Activated naive CD4-positive, alpha-beta T cell treated with anti-CD3 and anti-CD28 coated beads for 36 hours (primary cell): ENCODE results near the gene FAM120B. TPM values are rescaled to one million over a fixed set of nuclear protein-coding genes. Genes with fewer than 3 reads are reported as not detected.

Source experiments
- CTCF ChIA-PET: fragments of 350-600 bp; sonication (Branson Sonifier 250); formaldehyde crosslinking; loops from one replicate; lab custom pipeline; 2021; ENCODE audit warnings: antibody characterized with exemption; lab: Charles Lee
- DNase-seq: peaks from one replicate; pipeline ENCODE4 v3.0.0-alpha.2; 2020
- H3K27ac Mint-ChIP-seq: one replicate; pipeline ENCODE4 v1.8.0; 2021; ENCODE audit warnings: mild to moderate bottlenecking, mixed read lengths
- H3K27me3 Mint-ChIP-seq: one replicate; pipeline ENCODE4 v1.8.0; 2021; ENCODE audit warnings: low read depth, mixed read lengths
- H3K36me3 Mint-ChIP-seq: one replicate; pipeline ENCODE4 v1.8.0; 2021; ENCODE audit warnings: low read depth, mixed read lengths
- H3K4me1 Mint-ChIP-seq: one replicate; pipeline ENCODE4 v1.8.0; 2021; ENCODE audit warnings: low read depth, mixed read lengths
- H3K4me3 Mint-ChIP-seq: one replicate; pipeline ENCODE4 v1.8.0; 2021; ENCODE audit warnings: mild to moderate bottlenecking, moderate library complexity, mixed read lengths
- H3K9me3 Mint-ChIP-seq: one replicate; pipeline ENCODE4 v1.8.0; 2021; ENCODE audit warnings: mixed read lengths
- intact Hi-C: fragments of 100-400 bp; cut with micrococcal nuclease; formaldehyde crosslinking; loops from one replicate; pipeline ENCODE4 v1.15.1; 2023
- total RNA-seq, 2 experiments: library from RNA; stranded (reverse); gene quantifications; one replicate each; pipeline ENCODE4 v1.2.3, GENCODE V29; 2021

The FAM120B gene
- total RNA-seq, 2 experiments from 2014 or later = 15.5 to 16.1 TPM

DNA sequence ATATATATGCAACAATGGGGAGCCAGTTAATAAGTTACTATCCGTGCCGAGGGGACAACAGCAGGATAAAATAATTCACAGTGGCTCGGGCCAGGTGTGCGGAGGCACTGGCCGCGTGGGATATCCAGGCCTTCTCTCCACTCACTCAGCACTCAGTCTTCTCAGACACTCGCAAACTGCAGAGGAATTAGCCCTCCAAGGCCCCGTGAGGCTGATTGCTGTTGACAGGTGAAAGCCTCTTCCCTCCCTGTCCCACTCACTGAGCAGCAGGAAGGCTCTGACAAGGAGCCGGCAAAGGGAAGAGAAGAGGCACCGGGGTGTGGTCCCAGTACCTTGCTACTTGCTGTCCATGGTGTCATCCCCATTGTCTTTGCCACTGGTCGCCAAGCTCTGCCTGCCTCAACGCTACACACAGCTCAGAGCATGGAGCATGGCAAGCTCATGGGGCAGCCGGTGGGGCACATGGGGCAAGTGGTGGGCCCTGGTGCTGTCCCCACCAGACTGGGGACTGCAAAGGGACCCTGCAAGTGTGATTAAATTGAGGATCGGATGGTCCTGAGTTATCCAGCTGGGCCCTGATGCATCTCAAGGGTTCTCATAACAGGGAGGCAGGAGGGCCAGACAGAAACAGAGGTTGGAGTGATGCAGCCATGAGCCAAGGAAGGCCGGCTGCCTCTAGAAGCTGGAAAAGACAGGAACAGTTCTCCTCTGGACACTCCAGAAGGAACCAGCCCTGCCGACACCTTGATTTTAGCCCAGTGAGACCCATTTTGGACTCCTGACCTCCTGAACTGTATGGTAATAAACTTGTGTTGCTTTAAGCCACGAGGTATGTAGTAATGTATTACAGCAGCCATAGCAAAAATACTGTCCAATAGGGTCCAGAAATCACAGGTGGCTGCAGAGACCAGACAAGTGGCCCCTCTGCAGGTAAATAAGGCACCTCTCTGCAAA is 126.9 kb downstream of the FAM120B start:
- intact Hi-C loops = no loop called here

DNA sequence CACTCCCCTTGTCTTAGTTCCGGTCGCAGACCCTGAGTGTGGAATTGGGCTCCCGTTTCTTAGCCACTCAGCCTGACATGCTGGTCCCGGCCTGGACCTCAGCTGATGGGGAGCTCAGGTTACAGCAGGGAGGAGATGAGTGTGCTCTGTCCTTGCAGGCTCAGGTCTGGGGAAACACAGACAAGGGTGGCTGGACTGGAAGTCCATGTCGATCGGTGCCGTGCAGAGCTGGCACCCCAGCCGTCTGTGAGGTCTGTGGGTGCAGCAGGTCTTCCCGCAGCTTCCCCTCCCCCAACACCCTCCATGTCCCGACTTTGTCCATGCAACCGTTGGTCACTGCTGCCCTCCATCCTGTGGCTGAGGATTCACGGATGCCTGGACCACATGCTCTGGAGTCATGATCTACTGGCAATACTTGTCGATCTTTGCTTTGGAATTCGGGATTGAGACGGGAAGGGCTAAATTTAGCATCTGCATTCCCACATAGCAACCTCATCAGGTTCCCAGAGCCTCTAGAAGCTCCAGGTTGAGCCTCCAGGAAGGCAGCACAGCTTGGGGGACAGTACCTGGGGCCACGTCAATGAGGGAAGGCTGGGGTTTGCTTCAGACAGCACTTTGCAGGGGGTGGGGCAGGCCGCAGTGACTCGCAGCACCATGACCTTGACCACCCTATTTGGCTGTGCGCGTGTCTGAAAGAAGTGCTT is 127.7 kb downstream of the FAM120B start:
- H3K9me3 Mint-ChIP-seq = peaks cover 4% of the 10 kb centered on the region
- H3K4me1 Mint-ChIP-seq = peaks cover 5% of the 10 kb centered on the region
- DNase-seq = no peak
- no peak overlapping the region for H3K27ac Mint-ChIP-seq
- H3K4me3 Mint-ChIP-seq = no peak overlapping the region
- H3K27me3 Mint-ChIP-seq = no peaks in the 10 kb centered on the region
- intact Hi-C loops = no loop called here
- H3K36me3 Mint-ChIP-seq = no peaks in the 10 kb centered on the region
- CTCF ChIA-PET = no interaction called here

More for the DNA sequence above, 126.9 kb downstream of the FAM120B start:
- Mint-ChIP-seq H3K27ac (no peak overlapping the region), H3K4me3 (no peak overlapping the region), H3K27me3 (no peaks in the 10 kb centered on the region), H3K9me3 (peaks cover 4% of the 10 kb centered on the region), H3K4me1 (peaks cover 5% of the 10 kb centered on the region), H3K36me3 (no peaks in the 10 kb centered on the region)
- no peak for DNase-seq
- CTCF ChIA-PET = no interaction called here

DNA sequence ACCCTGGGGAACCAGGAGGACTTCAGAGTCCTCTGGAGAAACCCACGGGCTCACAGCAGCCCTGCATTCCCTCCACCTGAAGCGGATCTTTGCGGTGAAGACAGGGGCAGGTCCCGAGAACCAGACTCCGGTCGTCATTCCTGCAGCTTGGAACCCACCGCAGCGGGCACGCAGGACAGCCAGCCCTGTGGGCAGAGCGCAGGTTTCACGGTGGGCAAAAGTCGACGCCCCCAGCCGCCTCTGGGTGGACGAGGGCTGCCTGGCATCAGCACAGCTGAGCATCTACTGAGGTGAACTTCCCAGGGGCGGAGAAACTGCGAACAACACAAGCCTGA is 128.2 kb downstream of the FAM120B start:
- intact Hi-C loops = no loop called here
- peaks cover 4% of the 10 kb centered on the region for H3K9me3 Mint-ChIP-seq
- peaks cover 5% of the 10 kb centered on the region for H3K4me1 Mint-ChIP-seq
- H3K4me3 Mint-ChIP-seq = no peak overlapping the region
- DNase-seq = no peak
- no peak overlapping the region for H3K27ac Mint-ChIP-seq
- no peaks in the 10 kb centered on the region for H3K36me3 Mint-ChIP-seq
- CTCF ChIA-PET = no interaction called here
- no peaks in the 10 kb centered on the region for H3K27me3 Mint-ChIP-seq

DNA sequence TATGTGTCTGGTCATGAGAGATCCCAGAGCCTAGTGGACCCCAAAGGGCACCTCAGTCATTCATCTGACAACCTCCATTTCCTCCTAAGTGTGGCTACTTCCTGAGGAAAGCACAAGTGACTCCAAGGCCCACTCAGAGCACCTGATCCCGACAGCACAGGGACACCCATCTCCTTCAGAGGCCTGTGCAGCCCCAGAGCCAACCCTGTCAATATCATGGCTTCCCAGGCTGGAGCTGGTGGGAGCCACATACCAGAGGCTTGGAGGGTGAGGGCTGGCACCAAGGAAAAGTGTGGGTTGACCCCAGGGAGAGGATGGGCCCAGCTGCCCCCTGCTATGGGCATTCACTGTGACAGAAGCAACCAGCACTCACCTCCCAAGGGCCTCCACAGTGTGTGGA is 129.2 kb downstream of the FAM120B start:
- no peak for DNase-seq
- Mint-ChIP-seq H3K27ac (no peak overlapping the region), H3K36me3 (no peaks in the 10 kb centered on the region), H3K27me3 (no peaks in the 10 kb centered on the region), H3K9me3 (peaks cover 4% of the 10 kb centered on the region), H3K4me3 (no peak overlapping the region), H3K4me1 (peaks cover 5% of the 10 kb centered on the region)
- CTCF ChIA-PET = no interaction called here
- intact Hi-C loops = no loop called here

DNA sequence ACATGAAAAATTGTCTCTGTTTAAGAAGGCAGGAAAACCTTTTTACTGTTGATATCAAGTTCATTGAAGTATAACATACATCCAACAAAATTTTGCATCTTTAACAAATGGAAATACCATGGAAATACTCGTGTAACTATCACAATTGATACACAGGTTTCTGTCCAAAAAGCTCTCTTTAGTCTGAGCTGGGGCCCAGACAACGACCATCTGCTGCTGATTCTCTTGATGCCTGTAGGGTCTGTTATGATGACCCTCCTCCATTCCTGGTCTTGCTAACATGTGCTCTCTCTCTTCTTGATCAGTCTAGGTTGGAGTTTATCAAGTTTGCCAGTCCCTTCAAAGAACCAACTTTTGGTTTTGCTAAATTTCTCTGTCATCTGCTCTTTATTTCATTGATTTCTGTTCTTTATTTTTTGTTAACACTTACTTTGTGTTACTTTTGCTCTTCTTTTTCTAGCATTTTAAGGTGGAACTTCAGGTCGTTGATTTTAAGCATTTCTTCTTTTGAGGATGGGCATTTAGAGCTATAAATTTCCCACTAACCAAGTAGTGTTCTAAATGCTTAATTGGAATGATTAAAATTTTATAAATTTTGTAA is 129.8 kb downstream of the FAM120B start:
- DNase-seq = no peak
- intact Hi-C loops = no loop called here
- Mint-ChIP-seq H3K4me1 (peaks cover 5% of the 10 kb centered on the region), H3K27me3 (no peaks in the 10 kb centered on the region), H3K4me3 (no peak overlapping the region), H3K27ac (no peak overlapping the region), H3K9me3 (peaks cover 4% of the 10 kb centered on the region), H3K36me3 (no peaks in the 10 kb centered on the region)
- CTCF ChIA-PET = no interaction called here

DNA sequence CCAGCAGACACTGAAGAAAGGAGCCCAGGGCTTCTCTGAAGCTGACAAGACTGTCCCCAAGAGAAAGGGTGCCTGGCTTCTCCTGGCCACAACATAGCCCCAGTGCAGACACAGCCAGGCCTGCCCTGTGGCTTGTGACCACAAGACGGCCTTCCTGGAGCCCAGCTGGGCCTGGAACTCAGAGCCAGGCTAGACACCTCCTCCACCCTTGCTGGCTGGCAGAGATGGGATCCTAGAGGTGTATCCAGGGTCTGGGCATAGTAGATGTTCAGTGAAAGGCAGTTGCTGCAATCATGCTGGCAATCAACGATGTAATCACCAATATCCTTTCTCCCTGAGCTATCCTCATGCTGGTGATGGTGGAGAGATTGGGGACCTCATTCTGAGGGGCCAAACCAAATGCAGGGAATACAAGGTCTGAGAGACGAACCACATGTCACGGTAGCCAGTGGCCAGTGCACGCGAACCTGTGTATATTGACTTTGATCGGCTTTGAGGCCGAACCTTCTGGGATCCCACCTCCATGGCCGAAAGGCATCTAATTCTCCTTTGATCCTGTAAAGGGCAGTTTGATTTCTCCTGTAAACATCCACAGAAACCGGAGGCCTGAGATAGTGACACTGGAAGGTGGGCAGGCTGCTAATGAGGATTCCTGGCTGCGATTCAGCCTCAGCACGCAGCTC is 131.3 kb downstream of the FAM120B start:
- CTCF ChIA-PET = no interaction called here
- Mint-ChIP-seq H3K27ac (no peak overlapping the region), H3K36me3 (no peaks in the 10 kb centered on the region), H3K4me3 (no peak overlapping the region), H3K9me3 (peaks cover 4% of the 10 kb centered on the region), H3K4me1 (peaks cover 5% of the 10 kb centered on the region), H3K27me3 (no peaks in the 10 kb centered on the region)
- intact Hi-C loops = no loop called here
- DNase-seq = no peak

DNA sequence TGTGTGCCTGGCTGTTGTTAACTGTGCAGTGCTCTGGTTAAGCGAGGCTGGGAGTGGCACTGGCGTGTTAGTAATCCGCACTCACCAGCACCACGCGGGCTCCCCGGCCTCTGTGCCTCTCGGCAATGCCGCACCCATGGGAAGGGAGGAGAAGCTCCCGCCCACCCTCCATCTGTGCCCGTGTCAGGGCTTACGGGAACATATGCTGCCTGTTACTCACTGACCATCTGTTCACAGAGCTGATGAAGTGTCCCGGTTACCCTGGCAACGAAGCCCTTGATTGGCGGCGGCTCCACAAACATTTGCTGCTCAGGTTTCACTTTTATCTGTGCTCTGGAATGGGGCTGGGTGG is 131.8 kb downstream of the FAM120B start:
- Mint-ChIP-seq H3K27me3 (no peaks in the 10 kb centered on the region), H3K9me3 (peaks cover 4% of the 10 kb centered on the region), H3K27ac (no peak overlapping the region), H3K36me3 (no peaks in the 10 kb centered on the region), H3K4me3 (no peak overlapping the region), H3K4me1 (peaks cover 5% of the 10 kb centered on the region)
- CTCF ChIA-PET = no interaction called here
- intact Hi-C loops = no loop called here
- peak; percentile 67 for DNase-seq

DNA sequence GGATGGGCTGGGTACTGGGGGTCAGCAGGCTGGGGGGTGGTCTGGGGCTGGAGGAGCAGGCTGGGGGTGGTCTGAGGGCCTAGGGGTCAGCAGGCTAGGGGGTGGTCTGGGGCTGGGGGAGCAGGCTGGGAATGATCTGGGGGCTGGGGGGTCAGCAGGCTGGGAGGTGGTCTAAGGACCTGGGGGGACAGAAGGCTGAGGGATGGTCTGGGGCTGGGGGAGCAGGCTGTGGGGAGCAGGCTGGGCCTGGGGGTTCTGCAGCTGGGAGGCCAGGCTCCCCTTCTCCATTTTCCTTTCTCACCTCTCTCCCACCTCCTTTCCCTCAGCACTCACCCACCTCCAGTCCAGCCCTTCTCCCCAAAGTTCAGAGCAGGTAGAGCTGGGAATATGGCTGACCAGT is 132.3 kb downstream of the FAM120B start:
- no peaks in the 10 kb centered on the region for H3K27me3 Mint-ChIP-seq
- CTCF ChIA-PET = no interaction called here
- H3K4me1 Mint-ChIP-seq = peaks cover 5% of the 10 kb centered on the region
- H3K36me3 Mint-ChIP-seq = no peaks in the 10 kb centered on the region
- no peak for DNase-seq
- H3K27ac Mint-ChIP-seq = no peak overlapping the region
- peaks cover 4% of the 10 kb centered on the region for H3K9me3 Mint-ChIP-seq
- intact Hi-C loops = no loop called here
- no peak overlapping the region for H3K4me3 Mint-ChIP-seq

DNA sequence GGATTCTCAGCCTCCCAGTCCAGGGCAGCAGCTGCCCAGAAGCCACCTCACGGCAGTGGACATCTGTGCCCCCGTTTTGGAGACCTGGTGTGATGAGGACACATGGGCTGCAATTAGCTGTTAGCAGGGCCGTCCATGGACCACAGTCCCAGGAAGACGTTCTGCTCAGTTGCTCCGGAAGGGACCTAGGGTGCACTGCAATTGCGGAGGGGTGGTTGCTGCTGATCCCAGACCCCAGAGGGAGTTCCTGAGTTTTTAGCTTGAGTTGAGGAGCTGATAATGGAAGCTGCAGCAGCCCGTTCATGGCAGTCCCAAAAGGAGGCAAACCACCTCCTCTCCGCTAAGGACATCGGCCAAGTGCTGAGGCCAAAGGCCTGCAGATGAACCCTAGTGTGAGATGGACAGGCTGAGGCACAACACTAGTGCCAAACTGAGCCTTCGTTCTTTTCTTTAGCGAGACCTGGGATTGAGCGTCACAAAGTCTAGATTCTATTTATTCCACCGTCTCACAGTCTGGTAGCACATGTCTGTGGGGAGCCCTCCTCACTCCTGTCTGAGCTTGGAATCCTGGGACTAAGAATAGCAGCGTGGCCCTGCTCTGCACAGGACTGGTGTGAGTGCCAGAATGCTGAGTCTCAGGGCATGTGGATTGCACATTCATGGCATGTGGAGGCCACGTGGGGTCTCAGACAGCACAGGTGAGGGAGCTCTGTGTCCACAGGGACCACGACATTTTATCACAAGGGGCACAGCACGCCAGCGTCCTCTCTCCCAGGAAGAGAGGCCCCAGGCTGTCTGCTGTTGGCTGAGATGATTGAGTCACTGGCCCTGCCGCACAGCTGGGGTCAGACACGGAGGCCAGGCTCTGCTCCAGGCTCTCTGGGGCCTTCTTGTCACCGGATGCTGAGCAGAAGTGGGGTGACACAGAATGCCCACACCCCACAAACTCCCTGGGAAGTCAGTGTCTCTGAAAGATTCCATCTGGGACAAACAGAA is 133.1 kb downstream of the FAM120B start:
- Mint-ChIP-seq H3K27me3 (no peaks in the 10 kb centered on the region), H3K4me3 (no peak overlapping the region), H3K9me3 (peaks cover 4% of the 10 kb centered on the region), H3K27ac (no peak overlapping the region), H3K4me1 (peaks cover 5% of the 10 kb centered on the region), H3K36me3 (no peaks in the 10 kb centered on the region)
- DNase-seq = no peak
- CTCF ChIA-PET = no interaction called here
- intact Hi-C loops = no loop called here

DNA sequence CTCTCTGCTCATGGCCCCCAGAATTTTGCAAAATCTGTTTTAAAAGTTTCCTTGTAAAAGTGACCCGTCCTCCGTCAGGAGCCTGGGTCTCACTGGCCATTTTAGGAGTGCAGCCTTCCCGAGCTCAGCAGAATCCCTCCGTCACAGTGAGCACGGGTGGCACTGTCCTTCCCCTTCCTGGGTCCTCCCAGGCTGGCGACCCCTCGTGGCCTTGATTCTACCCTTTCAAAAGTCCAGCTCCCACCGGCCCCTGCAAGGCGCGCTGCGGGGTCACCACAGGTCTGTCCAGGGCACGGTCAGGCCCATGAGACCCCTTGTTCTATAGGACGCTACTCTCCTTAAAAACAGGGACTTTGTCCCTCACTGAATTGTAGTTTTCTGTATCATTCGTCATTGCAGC is 133.9 kb downstream of the FAM120B start:
- Mint-ChIP-seq H3K4me3 (no peak overlapping the region), H3K27ac (no peak overlapping the region), H3K27me3 (no peaks in the 10 kb centered on the region), H3K9me3 (peaks cover 4% of the 10 kb centered on the region), H3K4me1 (peaks cover 5% of the 10 kb centered on the region), H3K36me3 (no peaks in the 10 kb centered on the region)
- DNase-seq = no peak
- intact Hi-C loops = no loop called here
- CTCF ChIA-PET = no interaction called here

DNA sequence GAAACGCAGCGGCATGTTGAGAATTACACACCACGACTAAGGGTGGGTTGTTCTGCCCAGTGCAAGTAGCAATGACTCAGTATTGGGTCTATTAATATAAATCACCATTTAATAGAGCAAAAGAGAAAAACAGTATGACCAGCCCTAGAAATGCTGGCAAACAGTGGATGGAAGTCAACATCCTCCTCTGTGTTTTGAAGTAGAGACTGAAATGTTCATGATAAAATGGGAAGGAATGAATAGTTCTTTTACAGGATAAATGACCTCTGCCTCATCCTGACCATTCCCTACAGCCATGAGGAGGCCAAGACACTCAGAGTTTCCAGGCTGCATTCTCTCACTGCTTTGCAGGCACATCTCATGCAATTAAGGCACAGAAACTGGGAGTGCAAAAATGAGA is 134.8 kb downstream of the FAM120B start:
- no peak for DNase-seq
- Mint-ChIP-seq H3K4me1 (peaks cover 5% of the 10 kb centered on the region), H3K27ac (no peak overlapping the region), H3K4me3 (no peak overlapping the region), H3K36me3 (no peaks in the 10 kb centered on the region), H3K9me3 (peaks cover 2% of the 10 kb centered on the region), H3K27me3 (no peaks in the 10 kb centered on the region)
- intact Hi-C loops = no loop called here
- CTCF ChIA-PET = no interaction called here
